ENCODE measurements around the gene RAX2.
"Not testable (repeated sequence)": the region's sequence is repeated elsewhere in the genome, so short reads cannot be mapped to it uniquely, and the experiment has no call there.

The RAX2 gene

DNA sequence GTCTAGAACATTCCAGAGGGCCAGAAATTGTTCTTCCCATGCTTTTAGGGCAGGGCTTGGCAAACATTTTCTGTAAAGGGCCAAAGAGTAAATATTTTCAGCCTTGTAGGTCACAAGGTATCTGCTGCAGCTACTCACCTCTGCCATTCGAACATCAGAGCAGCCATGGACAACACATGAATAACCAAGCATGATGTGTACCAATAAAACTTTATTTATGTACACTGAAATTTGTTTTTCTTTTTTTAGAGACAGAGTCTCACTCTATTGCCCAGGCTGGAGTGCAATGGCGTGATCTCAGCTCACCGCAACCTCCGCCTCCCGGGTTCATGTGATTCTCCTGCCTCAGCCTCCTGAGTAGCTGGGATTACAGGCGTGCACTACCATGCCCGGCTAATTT lies 14.3 kb downstream of the RAX2 start:
- DNase-seq: not testable (repeated sequence)

DNA sequence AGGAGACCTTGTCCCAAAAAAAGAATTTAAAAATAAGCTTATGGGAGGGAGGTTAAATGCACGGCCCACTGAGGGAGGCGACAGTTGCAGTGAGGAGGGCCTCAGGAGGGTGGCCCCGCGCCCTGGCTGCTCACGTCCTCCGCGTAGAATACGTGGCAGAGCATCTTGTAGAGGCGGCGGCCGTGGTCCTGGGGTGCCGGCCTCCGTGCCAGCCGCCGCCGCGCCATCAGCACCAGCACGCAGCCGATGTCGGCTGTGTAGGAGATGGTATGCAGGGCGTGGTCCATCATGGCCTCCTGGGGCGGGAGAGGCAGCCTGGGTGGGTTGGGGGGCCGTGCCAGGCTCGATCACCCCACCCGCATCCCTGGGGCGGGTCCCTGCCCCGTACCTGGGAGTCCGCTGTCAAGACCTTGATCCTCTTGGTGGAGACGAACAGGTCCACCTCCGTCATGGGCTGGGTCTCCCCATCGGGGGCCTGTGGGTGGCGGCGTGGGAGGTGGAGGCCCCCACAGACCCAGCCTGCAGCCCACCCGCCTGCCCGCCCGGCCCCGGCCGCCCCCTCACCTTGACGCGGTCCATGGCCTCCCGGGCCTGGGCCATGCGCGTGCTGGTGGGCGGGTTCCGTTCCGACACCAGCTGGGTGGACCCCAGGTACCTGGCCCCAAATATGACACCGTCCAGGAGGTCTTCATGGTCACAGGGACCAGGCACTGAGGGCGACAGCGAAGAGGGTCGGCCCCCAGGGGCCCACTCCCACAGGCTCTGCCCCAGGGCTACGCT lies 18.2 kb downstream of the RAX2 start:
- DNase-seq: no peak

DNA sequence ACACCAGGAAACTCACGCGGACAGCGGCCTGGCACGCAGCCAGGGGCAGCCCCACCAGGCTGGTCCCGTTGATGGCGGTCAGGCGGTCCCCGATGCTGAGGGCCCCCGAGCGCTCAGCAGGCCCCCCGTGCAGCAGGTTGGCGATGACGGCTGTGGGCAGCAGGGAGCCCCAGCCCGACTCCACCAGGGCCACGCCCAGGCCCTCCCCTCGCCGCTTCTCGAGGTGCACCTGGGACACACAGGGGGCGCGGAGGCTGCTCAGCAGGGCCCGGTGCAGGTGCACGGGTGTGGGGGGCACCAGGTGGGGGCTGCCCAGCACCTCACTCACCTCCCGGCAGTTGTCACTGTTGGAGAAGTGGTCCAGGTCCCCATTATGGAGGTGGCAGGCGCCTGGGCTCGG lies 19.5 kb downstream of the RAX2 start:
- no peak for DNase-seq

DNA sequence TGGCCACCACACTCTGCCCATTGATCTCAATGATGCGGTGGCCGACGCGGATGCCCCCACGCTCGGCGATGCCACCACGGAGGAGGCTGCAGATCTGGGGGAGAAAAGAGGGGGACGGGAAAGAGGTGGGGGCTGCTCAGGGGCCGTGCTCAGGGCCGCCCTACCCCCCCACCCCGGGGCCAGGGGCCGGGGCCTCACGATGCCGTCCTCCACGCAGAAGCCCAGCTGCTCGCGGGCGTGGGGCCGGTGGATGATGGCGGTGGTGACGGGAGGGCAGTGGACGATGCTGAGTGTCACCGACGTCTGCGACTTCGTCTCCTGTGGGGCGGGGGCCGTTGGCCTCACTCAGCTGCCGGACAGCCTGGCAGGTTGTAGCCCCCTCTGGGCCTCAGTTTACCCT lies 20.8 kb downstream of the RAX2 start:
- no peak for DNase-seq

DNA sequence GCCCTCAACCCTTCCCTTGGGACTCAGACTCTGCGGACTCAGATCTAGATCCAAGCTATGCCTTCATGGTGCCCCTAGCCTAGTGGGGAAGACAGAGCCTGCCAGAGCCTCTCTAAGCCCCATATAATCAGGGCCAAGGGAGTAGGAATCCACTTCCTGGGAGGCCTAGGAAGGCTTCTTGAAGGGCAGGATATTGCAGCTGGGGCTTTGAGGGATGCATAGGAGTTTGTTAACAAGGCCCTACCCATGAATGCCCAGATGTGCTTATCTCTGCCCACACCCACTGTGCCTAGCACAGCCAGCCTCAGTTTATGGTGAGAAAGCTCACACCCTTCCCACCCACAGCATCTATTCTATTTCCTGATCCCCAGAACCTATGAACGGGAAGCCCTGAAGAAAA lies 21.8 kb downstream of the RAX2 start:
- DNase-seq: no peak

DNA sequence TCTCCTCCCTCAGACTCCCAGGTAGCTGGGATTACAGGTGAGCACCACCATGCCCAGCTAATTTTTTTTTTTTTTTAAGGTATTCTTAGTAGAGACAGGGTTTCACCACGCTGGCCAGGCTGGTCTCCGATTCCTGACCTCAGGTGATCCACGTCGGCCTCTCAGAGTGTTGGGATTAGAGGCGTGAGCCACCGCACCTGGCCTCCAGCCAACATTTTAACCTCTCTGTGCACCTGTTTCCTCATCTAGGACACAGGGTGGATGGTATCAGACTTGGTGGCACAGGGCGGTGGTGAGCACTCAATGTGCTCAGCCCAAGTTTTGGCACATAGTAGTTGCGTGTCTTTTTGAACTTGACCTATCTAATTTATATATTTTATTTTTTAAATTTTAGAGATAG lies 23.1 kb downstream of the RAX2 start:
- DNase-seq: no peak

DNA sequence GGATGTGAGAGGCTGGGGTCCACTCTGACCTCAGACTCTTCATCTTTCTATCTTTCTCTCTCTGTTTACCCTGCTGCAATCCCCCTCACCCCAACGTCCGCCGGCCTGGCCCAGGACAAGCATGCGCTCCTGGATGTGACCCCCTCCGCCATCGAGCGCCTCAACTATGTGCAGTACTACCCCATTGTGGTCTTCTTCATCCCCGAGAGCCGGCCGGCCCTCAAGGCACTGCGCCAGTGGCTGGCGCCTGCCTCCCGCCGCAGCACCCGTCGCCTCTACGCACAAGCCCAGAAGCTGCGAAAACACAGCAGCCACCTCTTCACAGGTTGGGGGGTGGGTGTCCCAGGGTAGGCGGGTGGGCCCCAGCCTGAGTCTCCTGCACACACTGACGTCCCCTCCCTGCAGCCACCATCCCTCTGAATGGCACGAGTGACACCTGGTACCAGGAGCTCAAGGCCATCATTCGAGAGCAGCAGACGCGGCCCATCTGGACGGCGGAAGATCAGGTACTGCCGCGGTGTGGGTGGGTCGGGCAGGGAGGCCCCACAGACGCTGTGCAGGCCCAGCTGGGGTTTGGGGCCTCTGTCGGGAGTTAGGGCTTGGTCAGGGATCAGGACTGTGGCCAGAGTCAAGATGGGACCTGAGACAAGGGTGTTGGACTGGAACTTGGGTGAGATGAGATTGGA lies 25.5 kb downstream of the RAX2 start:
- no peak for DNase-seq

DNA sequence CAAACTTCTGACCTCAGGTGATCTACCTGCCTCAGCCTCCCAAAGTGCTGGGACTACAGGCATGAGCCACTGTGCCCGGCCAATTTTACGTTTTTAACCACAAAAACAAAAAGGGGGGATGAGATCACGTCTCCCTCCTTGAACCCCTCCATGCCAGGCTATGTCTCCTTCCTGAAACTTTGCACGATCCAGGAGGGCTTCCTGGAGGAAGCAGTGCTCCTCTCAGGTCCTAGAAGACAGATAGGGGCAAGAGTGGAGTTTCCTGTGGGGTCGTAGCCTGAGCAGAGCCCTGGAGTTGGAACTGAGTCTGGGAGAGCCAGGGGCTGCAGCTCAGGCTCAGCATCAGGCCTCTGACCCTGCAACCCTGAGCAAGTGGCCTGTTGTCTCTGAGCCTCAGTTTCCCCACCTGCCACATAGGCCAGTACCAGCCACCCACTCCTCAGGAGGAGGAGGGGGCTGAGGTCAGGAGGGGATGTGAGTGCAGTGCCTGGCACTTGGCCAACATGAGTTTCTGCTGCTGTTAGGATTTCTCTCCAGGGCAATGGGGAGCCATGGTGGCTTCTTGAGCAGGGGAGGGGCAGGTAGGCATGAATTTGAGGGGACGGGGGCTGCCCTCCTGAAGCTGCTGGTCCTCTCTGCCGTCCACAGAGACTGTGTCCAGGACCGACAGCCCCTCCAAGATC lies 26.5 kb downstream of the RAX2 start:
- DNase-seq: no peak

DNA sequence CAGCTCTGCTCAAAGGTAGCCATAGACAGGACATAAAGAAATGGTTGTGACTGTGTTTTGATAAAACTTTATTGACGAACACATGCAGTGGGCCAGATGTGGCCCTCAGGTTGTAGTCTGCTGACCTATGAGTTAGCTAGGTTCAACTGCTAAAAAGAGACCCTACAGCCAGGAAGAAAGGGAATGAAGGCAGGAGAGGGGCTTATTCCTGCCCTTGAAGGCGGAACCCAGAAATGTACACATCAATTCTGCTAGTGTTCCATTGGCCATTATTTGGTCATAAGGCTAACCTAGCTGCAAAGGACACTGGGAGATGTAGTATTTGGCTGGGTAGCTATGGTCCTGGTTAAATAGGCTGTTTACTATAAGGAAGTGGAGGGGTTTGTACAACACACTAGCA lies 28.5 kb downstream of the RAX2 start:
- peak; percentile 13 for DNase-seq

DNA sequence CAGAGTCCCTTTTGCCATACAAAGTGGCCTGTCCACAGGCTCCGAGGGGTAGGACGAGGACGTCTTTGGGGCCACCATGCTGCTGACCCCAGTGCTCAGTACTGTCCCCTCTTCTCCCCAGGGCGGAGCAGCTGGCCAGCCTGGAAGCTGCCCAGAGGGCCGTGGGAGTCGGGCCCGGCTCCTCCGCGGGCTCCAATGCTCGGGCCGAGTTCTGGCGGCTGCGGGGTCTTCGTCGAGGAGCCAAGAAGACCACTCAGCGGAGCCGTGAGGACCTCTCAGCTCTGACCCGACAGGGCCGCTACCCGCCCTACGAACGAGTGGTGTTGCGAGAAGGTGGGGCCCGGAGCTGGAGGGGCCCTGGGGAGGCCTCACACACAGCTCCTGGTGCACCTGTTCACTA lies 31.6 kb downstream of the RAX2 start:
- DNase-seq: no peak

DNA sequence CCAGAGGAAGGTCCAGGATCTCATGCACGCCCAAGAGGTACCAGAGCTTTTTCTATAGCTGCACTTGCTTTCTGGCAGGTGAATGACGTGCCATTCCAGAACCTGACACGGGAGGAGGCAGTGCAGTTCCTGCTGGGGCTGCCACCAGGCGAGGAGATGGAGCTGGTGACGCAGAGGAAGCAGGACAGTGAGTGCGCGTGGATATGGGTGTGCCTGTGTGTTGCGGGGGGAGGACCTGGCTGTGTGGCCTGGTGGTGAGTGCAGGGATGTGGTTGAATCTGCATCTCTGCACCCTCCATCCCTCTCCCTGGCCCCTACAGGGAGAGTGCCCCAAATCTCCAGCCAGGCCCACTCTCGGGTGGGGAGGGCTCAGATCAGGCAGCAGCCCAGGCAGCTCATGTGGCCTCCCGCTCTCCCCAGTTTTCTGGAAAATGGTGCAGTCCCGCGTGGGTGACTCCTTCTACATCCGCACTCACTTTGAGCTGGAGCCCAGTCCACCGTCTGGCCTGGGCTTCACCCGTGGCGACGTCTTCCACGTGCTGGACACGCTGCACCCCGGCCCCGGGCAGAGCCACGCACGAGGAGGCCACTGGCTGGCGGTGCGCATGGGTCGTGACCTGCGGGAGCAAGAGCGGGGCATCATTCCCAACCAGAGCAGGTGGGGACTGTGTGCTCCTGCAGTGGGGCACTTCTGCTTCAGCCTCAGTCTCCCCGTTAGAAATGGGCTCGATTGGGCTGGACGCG lies 33.4 kb downstream of the RAX2 start:
- no peak for DNase-seq

DNA sequence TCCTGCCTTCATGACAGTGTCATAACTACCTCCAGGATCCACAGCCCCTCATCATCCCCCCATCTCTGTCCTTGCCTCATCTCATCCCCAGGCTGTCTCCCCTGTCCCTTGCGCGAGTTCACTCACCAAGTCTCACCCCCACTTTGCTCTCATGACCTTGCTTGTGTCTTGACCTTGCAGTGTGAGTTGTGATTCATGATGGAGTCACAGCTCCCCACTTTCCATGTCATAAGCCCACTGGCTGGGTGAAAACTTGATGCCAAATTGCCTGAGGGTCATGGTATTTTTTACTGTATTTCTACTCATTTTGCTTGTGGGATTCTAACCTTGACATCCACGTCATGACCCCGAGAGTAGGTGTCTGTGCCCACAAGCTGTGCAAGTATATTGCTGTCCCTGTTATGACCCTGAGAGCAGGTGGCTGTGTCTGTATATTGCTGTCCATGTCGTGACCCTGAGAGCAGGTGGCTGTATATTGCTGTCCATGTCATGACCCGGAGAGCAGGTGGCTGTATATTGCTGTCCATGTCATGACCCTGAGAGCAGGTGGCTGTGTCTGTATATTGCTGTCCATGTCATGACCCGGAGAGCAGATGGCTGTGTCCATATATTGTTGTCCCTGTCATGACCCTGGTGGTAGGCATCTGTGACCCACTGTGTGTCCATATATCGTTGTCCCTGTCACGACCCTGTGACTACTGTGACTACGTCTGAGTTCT lies 34.4 kb downstream of the RAX2 start:
- no peak for DNase-seq

DNA sequence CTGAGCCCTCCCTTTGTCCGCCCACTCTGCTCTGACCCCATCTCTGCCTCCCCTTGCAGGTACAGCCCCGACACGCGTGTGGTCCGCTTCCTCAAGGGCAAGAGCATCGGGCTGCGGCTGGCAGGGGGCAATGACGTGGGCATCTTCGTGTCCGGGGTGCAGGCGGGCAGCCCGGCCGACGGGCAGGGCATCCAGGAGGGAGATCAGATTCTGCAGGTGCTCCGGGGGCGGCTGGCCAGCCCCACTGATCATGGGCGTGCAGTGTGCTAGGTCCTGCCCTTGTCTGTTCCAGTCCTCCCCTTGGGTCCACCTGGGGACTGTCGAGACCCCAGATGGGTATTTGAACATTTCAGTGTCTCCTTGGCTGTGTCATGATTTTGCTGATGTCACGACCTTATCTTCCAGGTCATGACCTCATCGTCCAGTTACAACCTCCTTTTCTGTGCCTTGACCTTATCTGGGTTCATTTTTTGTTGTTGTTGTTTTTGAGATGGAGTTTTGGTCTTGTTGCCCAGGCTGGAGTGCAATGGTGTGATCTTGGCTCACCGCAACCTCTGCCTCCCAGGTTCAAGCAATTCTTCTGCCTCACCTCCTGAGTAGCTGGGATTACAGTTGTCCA lies 35.8 kb downstream of the RAX2 start:
- DNase-seq: no peak

DNA sequence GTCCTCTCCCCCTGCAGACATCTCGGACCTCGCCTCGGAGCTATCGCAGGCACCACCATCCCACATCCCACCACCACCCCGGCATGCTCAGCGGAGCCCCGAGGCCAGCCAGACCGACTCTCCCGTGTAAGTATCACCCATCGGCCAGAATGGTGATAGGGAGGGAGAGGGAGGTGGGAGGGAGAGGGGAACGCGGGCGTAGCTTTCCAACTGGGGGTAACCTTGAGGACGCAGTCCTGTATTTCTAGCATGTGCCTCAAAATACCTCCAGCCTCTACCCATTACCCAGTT lies 37.8 kb downstream of the RAX2 start:
- no peak for DNase-seq

DNA sequence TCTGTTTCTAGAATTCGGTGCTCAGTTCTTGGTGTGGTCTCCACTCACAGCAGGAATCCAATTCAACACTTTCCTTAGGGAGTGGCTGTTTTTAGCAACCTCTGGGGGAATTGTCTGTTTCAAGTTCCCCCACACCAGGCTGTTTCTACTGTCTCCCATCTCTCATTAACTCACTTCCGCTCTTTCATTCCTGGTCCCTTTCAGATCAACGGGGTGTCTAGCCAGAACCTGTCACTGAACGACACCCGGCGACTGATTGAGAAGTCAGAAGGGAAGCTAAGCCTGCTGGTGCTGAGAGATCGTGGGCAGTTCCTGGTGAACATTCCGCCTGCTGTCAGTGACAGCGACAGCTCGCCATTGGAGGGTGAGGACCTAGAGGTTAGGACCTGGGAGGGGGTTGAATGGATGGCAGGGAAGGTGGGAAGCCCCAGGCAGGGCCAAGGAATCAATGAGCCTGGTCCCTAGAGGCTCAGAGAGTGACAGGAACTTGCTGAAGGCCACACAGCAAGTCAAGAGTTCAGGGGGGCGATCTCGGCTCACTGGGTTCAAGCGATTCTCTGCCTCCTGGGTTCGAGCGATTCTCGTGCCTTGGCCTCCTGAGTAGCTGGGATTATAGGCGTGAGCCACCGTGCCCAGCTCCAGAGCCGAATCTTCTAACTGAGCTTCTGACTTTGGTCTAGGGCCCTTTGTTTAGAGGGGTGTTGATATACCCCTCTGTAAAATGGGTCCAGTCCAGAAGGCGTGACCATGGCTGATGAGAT lies 38.3 kb downstream of the RAX2 start:
- DNase-seq: no peak

DNA sequence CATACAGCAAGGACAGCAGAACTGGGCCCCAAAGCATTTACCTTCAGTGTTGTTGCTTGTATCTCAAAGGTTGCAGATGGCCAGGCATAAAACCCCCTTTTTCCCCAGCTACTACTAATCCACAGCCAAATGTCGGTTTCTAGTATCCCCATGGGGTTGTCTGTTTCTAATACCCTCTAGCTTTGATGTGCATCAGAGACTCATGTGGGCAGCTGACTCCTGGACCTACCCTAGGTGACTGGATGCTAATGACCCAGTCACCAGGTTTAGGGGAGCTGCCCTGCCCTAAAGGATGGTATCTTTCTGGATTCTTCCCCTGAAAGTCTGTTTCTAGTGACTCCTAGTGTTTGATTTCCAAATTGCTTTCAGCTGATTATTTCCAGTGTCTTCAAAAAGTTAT lies 39.9 kb downstream of the RAX2 start:
- no peak for DNase-seq

DNA sequence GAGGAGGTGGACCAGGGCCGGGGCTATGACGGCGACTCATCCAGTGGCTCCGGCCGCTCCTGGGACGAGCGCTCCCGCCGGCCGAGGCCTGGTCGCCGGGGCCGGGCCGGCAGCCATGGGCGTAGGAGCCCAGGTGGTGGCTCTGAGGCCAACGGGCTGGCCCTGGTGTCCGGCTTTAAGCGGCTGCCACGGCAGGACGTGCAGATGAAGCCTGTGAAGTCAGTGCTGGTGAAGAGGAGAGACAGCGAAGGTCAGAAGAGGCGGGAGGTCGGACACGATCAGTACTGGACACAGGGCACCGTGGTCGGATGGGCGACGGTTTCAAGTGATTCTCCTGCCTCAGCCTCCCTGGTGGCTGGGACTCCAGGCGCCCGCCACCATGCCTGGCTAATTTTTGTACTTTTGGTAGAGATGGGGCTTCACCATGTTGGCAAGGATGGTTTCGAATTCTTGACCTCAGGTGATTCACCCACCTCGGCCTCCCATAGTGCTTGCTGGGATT lies 41.5 kb downstream of the RAX2 start:
- no peak for DNase-seq

DNA sequence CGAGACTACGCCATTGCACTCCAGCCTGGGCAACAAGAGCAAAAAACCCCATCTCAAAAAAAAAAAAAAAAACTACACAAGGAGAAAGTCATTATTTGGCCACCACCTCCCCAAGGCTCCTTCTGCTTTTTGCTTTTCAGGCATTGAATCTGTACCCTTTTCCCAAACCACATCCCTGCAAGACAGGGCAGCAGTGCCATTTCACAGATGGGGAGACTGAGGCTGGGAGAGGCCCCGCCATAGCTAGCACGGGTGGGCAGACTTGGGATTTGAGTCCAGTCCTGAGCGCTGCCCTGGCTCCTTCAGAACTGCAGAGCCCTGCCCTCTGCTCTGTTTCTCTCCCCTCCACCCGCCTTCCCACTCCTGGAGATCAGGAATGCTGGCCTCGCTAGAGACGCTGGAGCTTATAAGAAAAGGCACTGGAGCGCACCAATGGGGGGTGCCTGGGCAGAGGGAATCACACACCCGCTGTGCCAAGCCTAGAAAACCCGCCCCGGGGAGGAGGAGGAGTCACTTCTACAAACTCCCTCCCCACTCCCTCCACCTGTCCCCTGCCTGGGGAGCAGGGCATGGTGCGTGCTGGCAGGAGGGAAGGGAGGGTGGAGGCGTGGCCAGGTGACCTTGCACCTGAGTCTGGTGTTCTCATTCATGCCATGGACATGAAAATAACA lies 46.3 kb downstream of the RAX2 start:
- no peak for DNase-seq

DNA sequence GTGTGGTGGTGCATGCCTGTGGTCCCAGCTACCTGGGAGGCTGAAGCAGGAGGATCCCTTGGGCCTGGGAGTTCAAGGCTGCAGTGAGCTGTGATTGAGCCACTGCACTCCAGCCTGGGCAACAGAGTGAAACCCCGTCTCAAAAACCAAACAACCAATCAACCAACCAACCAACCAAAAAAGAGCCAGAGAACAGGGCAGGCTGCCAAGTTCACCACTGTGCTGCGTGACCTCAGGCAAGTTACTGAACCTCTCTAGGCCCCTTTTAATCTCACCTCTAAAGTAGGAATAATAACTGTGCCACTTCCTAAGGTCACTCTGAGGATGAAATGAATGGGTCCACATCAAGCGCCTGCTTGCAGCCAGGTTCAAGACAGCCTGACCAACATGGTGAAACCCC lies 46.9 kb downstream of the RAX2 start:
- no peak for DNase-seq

DNA sequence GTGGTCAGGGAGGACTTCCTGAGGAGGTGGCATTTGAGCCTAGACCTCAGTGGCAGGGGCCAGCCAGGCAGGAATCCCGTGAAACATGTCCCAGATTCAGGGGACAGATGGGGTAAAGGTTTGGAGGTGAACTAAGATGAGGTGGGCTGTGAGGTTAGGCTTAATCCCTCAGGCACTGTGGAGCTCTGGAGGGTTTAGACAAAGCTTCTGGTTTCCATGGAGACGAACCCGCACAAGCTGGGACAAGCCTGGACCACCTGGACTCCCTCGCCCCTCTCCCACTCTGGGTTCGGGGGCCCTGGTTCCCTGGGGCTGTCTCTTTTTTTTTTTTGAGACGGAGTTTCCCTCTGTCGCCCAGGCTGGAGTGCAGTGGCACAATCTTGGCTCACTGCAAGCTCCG lies 48.1 kb downstream of the RAX2 start:
- DNase-seq: no peak

DNA sequence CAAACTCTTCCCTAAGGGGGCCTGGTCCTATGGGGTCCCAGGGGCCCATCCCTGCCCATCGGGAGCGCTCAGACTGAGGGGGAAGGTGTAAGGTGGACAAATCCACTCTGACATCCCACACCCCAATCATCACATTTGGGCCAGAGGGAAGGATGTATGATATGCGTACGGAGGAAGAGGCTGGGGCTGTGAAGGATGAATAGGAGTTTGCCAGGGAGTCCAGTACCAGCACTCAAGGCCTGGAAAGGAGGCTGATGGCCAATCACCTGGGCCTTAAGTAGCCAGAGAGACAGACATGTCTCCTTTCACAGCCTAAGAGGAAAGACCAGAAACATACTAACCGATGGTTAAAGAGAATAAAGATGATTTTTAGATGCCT lies 48.9 kb downstream of the RAX2 start:
- no peak for DNase-seq

Data from HCEC 1CT (cell line).